Smooth muscle cell of the brain vasculature (primary cell): ENCODE data around the gene DECR2.

Source experiments
- DNase-seq: peaks from one replicate; pipeline ENCODE4 v3.0.0-alpha.2; 2012; ENCODE audit warnings: low read depth, low spot score

The DECR2 gene

DNA sequence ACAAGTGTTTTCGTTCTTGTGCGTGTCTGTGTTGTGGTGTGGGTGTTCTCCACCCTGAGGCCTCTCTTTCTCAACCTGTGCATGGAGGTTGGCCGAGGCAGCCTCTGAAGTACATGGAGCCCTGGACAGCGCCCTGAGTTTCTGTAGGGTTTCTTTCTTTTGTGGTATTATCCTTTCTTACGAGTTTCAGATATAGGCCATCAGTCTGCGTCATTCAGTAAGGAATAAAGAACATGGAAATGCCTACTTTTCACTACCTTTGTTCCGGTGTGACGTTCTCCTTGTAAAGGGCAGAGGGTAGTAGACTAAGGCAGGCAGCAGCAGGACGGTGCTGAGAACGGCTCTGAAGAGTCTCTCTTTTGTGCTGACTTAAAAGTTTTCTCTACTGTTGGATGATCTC lies 42.3 kb downstream of the DECR2 start:
- DNase-seq = no peak

DNA sequence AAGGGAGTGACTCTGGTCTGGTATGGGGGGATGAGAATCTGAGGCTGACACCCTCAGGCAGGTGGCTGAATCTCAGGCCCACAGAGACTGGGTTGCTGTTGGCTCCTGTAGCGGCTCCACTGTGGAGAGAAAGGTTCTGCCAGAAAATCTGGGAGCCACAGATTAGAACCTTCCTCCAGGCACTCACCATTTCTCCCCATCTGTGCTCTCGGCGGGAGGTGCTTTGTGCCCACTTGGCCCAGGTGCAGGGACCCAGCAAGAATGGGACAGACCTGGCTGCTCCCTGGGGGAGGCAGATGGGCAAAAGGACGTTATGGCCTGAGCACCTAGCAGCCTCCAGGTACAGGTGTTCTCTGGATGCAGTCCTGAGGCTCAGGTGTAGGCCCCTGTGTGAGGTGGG lies 43.9 kb downstream of the DECR2 start:
- DNase-seq = no peak

DNA sequence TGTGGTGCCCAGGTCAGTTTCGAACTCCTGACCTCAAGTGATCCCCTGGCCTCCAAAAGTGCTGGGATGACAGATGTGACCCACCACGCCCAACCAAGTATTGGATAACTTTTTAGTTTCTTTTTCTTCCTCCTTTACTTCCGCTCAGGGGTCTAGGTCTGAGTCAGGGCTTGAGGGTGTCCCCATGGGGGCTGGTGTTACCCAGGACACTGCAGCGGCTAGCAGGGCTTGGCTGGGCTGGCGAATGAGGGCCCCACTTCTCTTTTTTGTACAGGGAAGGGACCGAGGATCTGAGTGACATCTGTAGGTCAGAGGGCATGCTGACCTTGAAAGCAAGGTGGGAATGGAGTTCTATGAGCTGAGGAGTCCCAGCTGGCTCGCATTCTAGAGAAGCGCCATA lies 48.7 kb downstream of the DECR2 start:
- no peak for DNase-seq

DNA sequence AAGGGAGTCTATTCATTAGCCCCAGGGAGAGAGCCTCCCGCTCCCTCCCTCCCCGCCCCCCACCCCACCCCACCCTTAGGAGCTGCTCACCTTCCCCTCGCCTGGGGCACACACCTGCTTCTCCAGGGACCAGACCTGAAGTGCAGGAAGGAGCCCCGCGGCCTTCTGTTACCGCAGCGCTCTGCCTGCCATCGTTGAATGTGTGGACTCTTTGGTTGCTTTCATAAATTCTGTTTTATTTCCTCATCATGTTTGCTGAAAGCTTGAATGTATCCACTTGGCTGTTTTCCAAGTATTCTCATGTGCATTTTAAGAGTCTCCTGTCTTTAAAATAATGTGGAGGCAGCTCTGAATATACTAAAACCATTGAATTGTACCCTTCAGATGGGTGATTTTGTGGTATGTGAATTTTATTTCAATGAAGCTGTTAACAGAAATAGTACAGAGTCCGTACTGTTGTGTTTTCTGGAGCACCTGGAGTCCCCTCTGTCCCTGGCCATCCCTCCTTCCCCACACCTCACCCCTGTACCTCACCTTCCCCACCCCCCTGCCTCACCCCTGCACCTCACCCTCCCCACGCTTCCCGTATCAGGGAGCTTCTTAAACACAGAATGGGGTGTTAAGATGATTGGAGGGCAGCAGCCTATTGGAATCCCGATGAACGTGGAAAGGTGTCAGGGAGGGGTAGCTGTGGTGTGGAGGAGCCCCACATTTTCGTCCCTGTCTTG lies 49.3 kb downstream of the DECR2 start:
- no peak for DNase-seq

DNA sequence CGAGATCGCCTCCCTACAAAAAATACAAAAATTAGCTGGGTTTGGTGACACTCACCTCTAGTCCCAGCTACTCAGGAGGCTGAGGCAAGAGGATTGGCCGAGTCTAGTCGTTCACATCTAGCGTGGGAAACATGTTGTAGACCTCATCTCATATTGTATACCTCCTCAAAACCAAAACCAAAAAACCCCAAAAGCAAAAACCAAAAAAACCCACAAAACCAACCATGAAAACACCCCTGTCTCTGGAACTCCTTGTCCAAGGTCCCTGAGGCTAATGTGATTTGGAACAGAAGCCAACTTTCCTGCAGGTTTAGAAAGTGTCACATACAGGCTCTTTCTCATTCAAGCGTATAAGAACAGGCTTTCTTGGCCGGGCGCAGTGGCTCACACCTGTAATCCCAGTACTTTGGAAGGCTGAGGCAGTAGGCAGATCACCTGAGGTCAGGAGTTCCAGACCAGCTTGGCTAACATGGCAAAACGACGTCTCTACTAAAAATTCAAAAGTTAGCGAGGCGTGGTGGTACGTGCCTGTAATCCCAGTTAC lies 52.8 kb downstream of the DECR2 start:
- no peak for DNase-seq

DNA sequence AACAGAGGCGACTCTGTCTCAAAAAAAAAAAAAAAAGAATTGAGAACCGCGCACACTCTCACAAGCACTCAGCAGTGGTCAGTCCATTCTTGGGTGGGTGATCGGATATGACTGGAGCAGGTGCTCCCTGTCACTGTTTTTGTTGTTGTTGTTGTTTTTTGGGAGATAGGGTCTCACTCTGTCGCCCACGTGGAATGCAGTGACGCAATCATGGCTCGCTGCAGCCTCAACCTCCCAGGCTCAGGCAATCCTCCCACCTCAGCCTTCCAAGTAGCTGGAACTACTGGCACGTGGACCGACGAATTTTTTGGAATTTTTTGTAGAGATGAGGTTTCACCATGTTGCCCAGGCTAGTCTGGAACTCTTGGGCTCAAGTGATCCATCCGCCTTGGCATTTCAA lies 53.8 kb downstream of the DECR2 start:
- no peak for DNase-seq

DNA sequence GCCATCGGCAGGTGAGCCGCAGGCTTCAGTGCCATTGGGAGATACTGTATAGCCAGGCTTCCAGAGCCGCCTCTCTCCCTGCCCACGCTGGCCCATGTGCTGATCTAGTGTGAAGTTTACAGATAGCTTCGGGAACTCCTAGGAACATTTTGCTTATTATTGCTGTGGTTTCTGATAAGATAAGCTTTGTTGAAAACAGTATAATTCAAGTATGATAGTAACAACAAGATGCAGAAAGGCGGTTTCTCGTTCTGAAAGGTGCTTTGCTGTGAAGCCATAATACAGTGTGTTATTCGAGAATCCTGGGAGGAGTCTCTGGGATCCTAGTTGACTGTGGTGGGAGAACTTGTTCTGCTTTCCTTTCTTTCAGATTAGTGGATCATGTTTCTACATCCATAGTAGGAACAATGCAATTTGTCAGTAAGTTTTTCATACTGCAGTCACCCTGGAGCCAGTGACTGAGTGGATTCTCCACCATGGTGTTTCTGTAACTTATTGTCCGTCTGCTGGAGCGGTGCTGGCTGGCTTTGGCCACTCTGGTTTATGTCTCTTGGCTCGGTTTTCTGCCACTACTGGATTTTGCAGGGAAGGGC lies 55.3 kb downstream of the DECR2 start:
- DNase-seq = no peak

DNA sequence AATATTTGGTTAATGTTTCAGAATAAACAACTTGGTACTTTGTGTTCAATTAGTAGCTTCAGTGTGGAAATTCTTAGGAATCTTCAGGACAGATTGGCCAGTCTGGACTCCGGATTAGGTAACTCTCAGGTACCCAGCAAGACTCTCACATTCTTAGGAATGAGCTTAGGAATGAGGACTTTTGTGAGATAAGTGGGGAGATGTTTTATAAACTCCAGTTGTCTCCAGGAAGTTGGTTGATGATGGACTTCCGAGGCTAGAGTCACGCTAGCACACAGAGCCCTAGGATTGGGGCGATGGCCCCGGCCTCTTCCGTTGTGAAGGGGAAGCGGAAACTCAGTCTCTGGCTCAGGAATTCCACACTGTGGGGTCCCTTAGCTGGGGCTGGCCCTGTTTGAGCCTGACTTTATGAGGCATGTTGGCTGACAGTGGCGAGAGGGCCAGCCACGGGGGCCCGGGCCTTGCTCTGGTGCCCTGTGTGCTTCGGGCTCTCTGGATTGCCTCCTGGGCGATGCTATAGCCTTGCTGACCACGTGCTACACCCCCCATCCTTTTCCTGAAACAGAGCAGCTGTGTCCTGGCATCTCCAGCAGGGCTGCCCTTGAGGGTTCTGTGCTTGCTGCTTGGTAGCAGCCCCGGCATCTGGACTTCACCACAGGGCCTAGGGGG lies 56.2 kb downstream of the DECR2 start:
- no peak for DNase-seq

DNA sequence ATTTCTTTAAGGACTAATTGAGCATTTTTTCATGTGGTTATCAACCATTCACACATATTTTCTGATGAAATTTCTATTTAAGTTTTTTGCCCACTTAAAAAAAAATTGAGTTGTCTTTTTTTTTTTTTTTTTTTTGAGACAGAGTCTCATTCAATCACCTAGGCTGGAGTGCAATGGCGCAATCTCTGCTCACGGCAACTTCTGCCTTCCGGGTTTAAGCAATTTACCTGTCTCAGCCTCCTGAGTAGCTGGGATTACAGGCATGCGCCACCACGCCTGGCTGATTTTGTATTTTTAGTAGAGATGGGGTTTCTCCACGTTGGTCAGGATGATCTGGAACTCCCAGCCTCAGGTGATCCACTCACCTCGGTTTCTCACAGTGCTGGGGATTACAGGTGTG lies 58.1 kb downstream of the DECR2 start:
- no peak for DNase-seq

DNA sequence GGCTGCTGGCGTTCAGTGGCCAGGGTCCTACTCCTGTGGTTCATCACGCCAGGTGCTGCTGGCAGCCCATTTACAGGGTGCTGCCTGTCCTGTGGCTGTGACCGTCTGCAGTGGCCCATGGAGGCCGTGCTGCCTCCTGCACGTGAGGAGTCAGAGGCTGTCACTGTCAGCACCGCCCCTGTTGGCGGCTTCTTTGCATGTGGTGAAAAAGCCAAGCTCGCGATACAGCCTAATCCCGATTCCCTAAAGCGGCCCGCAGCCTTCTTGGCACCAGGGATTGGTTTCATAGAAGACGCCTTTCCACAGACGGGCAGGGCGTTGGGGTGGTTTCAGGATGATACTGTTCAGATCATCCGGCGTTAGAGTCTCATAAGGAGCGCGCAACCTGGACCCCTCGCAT lies 59.1 kb downstream of the DECR2 start:
- DNase-seq = no peak
